ENCODE data around the gene MYO3B. TPM values are rescaled to one million over a fixed set of nuclear protein-coding genes. Genes with fewer than 3 reads are reported as not detected.

The MYO3B gene
- polyA plus RNA-seq, 1 of the 3 experiments (the other 2 are of a cell fraction) = not detected

GRCh38 chr2:170313347-170313991 lies 135.5 kb downstream of the MYO3B start:
- TF ChIP-seq TAF1 (IDR thresholded peaks at IDR 0.05; ENCODE audit: borderline replicate concordance, low read depth, low read length) = no peak
- TF ChIP-seq RAD21 (IDR thresholded peaks at IDR 0.05; ENCODE audit: low read length) = no peak
- TF ChIP-seq SMC3 (IDR thresholded peaks at IDR 0.05; ENCODE audit: low read depth, low read length) = no peak
- TF ChIP-seq REST (IDR thresholded peaks at IDR 0.05; ENCODE audit: low read depth, low read length) = no peak
- TF ChIP-seq SIN3A (IDR thresholded peaks at IDR 0.05; ENCODE audit: borderline replicate concordance, low read depth, low read length) = no peak
- ChIA-PET CTCF (interaction anchor here (1.1 to 3.8 kb wide), 2 partner anchors 11 to 502 kb away, joined by 4 to 27 read pairs; no protein-coding TSS in a partner anchor), POLR2A (interaction anchor here (0.6 kb wide), 1 partner anchor 34 kb away, joined by 3 read pairs; no protein-coding TSS in a partner anchor)
- no peak overlapping the region for H3K4me2 ChIP-seq
- H3K36me3 ChIP-seq (replicated peaks in 1 of 2; ENCODE audit: control insufficient read depth in 1 of 2, insufficient read depth in 2 of 2, low read length in 1 of 2) = no peaks in the 10 kb centered on the region
- WGBS (ENCODE audit: low lambda C conversion rate) = 25% methylated on average over 3 of the region's 3 CpGs
- no peaks in the 10 kb centered on the region for H3K4me1 ChIP-seq (ENCODE audit: control insufficient read depth in 1 of 2, insufficient read depth in 2 of 2, low read depth in 1 of 2, low read length in 1 of 2)
- no peaks in the 10 kb centered on the region for H3K27me3 ChIP-seq (ENCODE audit: insufficient read depth)
- no peak overlapping the region for H3K27ac ChIP-seq (ENCODE audit: low read depth in 2 of 2, low read length in 1 of 2)
- no peak overlapping the region for H2AFZ ChIP-seq (ENCODE audit: low read depth)
- H3K9me3 ChIP-seq = no peaks in the 10 kb centered on the region
- no peaks in the 10 kb centered on the region for H3K79me2 ChIP-seq (ENCODE audit: insufficient read depth)
- H3K9ac ChIP-seq = no peak overlapping the region
- H3F3A ChIP-seq (replicated peaks; ENCODE audit: insufficient read depth) = no peaks in the 10 kb centered on the region
- no peaks in the 10 kb centered on the region for H3K9me2 ChIP-seq
- H3K4me3 ChIP-seq (ENCODE audit: low read depth in 2 of 2, low read length in 1 of 2) = no peak overlapping the region
- no peaks in the 10 kb centered on the region for H4K20me1 ChIP-seq (ENCODE audit: insufficient read depth)
- no peak for DNase-seq

GRCh38 chr2:170313992-170314348 lies 136.0 kb downstream of the MYO3B start:
- H3K27me3 ChIP-seq (ENCODE audit: insufficient read depth) = no peaks in the 10 kb centered on the region
- no peak overlapping the region for H3K4me3 ChIP-seq (ENCODE audit: low read depth in 2 of 2, low read length in 1 of 2)
- H3K27ac ChIP-seq (ENCODE audit: low read depth in 2 of 2, low read length in 1 of 2) = no peak overlapping the region
- no peak for DNase-seq
- ChIA-PET CTCF (interaction anchor here (1.1 to 3.8 kb wide), 2 partner anchors 11 to 502 kb away, joined by 4 to 27 read pairs; no protein-coding TSS in a partner anchor), POLR2A (no interaction called here)
- H4K20me1 ChIP-seq (ENCODE audit: insufficient read depth) = no peaks in the 10 kb centered on the region
- H3F3A ChIP-seq (replicated peaks; ENCODE audit: insufficient read depth) = no peaks in the 10 kb centered on the region
- H3K79me2 ChIP-seq (ENCODE audit: insufficient read depth) = no peaks in the 10 kb centered on the region
- WGBS (ENCODE audit: low lambda C conversion rate) = 45% methylated on average over 3 of the region's 3 CpGs
- H3K9me2 ChIP-seq = no peaks in the 10 kb centered on the region
- no peak overlapping the region for H2AFZ ChIP-seq (ENCODE audit: low read depth)
- no peak overlapping the region for H3K9ac ChIP-seq
- TF ChIP-seq FOXM1 (IDR thresholded peaks at IDR 0.05; ENCODE audit: low read depth) (no peak), IRF3 (IDR thresholded peaks at IDR 0.05; ENCODE audit: low read depth, low read length) (no peak), MAX (IDR thresholded peaks at IDR 0.05; ENCODE audit: low read depth) (no peak), PBX3 (IDR thresholded peaks at IDR 0.05) (no peak), CTCF (IDR thresholded peaks at IDR 0.05) (no peak), MEF2A (IDR thresholded peaks at IDR 0.05; ENCODE audit: borderline replicate concordance, low read depth) (no peak)
- no peak overlapping the region for H3K4me2 ChIP-seq
- no peaks in the 10 kb centered on the region for H3K36me3 ChIP-seq (replicated peaks in 1 of 2; ENCODE audit: control insufficient read depth in 1 of 2, insufficient read depth in 2 of 2, low read length in 1 of 2)
- no peaks in the 10 kb centered on the region for H3K9me3 ChIP-seq
- no peaks in the 10 kb centered on the region for H3K4me1 ChIP-seq (ENCODE audit: control insufficient read depth in 1 of 2, insufficient read depth in 2 of 2, low read depth in 1 of 2, low read length in 1 of 2)

Data from SK-N-SH (cell line).